ENCODE data around the gene NECTIN1.

- TF ChIP-seq POLR2AphosphoS5 (IDR thresholded peaks at IDR 0.05; ENCODE audit: low read depth), result no peak
- TF ChIP-seq CTCF (IDR thresholded peaks at IDR 0.05; ENCODE audit: insufficient read depth, low read length), result no peak
Measured at GRCh38 chr11:119624629-119625028, 104.4 kb downstream of the NECTIN1 start.
